Peyer's patch (tissue), 4 donors: ENCODE results near the gene DPEP2.
"Not testable (repeated sequence)": the region's sequence is repeated elsewhere in the genome, so short reads cannot be mapped to it uniquely, and the experiment has no call there.

ENCODE experiments used
- CTCF ChIP-seq, 6 experiments: fragments of 450-650 bp in 4 of 6; fragments of 200-600 bp in 2 of 6; sonication (generic) in 1 of 6; IDR thresholded peaks; one replicate each; pipeline ENCODE4 v1.5.1; 2017 to 2019; ENCODE audit warnings: antibody characterized with exemption in 6 of 6, mild to moderate bottlenecking in 3 of 6, moderate library complexity in 1 of 6
- POLR2A ChIP-seq, 2 donors: fragments of 450-650 bp; IDR thresholded peaks; one replicate each; pipeline ENCODE4 v1.5.1; 2017; ENCODE audit warnings: antibody characterized with exemption in 2 of 2, mild to moderate bottlenecking in 2 of 2, moderate library complexity in 2 of 2

- TF ChIP-seq CTCF, POLR2A (IDR thresholded peaks at IDR 0.05): not testable (repeated sequence)
These were observed at the start of gene DPEP2 for GRCh38 chr16:67998779-67999688.
